Large intestine (tissue), 3 donors: ENCODE data around the gene CXCL3. TPM values are rescaled to one million over a fixed set of nuclear protein-coding genes. Genes with fewer than 3 reads are reported as not detected.

ENCODE experiments used
- DNase-seq, 2 donors: peaks; one replicate each; pipeline versions ENCODE4 v3.0.0 to v3.0.0-alpha.2; 2013
- H3K27ac ChIP-seq: one replicate; pipeline ENCODE4 v1.5.1; 2013; ENCODE audit warnings: low read length
- H3K27me3 ChIP-seq: 2 replicates; pipeline ENCODE4 v1.6.1; 2013; ENCODE audit warnings: low read length; ENCODE audit not compliant: control insufficient read depth, insufficient read depth
- H3K36me3 ChIP-seq: 2 replicates; pipeline ENCODE4 v1.6.1; 2013; ENCODE audit warnings: low read length; ENCODE audit not compliant: control insufficient read depth, insufficient read depth
- H3K4me1 ChIP-seq: one replicate; pipeline ENCODE4 v1.6.1; 2013; ENCODE audit warnings: low read length; ENCODE audit not compliant: control insufficient read depth, insufficient read depth
- H3K4me3 ChIP-seq: one replicate; pipeline ENCODE4 v1.5.1; 2013; ENCODE audit warnings: low read length
- H3K9me3 ChIP-seq: one replicate; pipeline ENCODE4 v1.6.1; 2013; ENCODE audit warnings: mild to moderate bottlenecking, low read depth, low read length, moderate library complexity; ENCODE audit not compliant: control insufficient read depth
- WGBS: methylation state at CpG from one replicate; pipeline ENCODE4 v1.1.5; 2013; ENCODE audit warnings: low lambda C conversion rate; ENCODE audit not compliant: insufficient coverage; 5-methylcytosine and 5-hydroxymethylcytosine counted together
- polyA plus RNA-seq: library from polyadenylated mRNA; unstranded; fragments of 120-200 nt; gene quantifications from one replicate; pipeline ENCODE4 v1.2.1, GENCODE V29; 2013

The CXCL3 gene
- polyA plus RNA-seq, 1 donor = 1.4 TPM

DNA sequence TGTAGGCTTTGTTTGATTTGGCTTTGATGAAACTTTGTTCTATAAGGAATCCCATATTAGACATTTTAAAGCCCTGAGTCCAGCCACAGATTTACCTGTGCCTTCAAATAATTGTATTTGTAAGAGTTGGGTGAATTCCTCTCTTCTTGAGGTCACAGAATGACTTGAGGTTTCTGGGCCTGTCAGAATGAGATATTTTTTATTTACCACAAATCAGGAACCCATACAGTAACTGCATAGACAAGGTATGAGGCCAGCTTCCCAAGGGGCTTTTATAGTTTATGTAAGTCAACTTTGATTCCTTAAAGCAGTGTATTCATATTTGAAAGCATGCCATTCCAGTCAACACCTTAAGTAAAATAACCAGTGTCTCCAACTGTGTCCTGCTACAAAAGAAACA is 29.1 kb upstream of the CXCL3 start:
- no peaks in the 10 kb centered on the region for H3K9me3 ChIP-seq
- no peak overlapping the region for H3K4me3 ChIP-seq
- H3K27me3 ChIP-seq = no peaks in the 10 kb centered on the region
- H3K27ac ChIP-seq = no peak overlapping the region
- H3K36me3 ChIP-seq = no peaks in the 10 kb centered on the region
- peaks cover 7% of the 10 kb centered on the region for H3K4me1 ChIP-seq
- DNase-seq = no peak

DNA sequence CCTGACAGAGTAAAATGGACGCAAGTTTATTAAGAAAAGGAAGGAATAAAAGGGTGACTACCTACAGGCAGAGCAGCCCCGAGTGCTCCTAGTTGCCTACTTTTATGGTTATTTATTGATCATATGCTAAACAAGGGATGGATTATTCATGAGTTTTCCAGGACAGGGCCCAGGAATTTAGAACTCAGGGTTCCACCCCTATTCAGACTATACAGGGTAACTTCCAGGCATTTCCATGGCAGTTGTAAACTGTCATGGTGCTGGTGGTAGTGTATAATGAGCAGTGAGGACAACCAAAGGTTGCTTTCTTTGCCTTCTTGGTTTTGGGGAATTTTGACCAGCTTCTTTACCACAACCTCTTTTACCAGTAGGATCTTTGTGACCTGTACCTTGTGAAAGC is 27.7 kb upstream of the CXCL3 start:
- H3K4me3 ChIP-seq = no peak overlapping the region
- peaks cover 3% of the 10 kb centered on the region for H3K9me3 ChIP-seq
- no peaks in the 10 kb centered on the region for H3K36me3 ChIP-seq
- no peak for DNase-seq
- peaks cover 13% of the 10 kb centered on the region for H3K4me1 ChIP-seq
- no peak overlapping the region for H3K27ac ChIP-seq
- H3K27me3 ChIP-seq = no peaks in the 10 kb centered on the region
- WGBS = no CpG with 5 or more reads among the region's 2 CpGs

DNA sequence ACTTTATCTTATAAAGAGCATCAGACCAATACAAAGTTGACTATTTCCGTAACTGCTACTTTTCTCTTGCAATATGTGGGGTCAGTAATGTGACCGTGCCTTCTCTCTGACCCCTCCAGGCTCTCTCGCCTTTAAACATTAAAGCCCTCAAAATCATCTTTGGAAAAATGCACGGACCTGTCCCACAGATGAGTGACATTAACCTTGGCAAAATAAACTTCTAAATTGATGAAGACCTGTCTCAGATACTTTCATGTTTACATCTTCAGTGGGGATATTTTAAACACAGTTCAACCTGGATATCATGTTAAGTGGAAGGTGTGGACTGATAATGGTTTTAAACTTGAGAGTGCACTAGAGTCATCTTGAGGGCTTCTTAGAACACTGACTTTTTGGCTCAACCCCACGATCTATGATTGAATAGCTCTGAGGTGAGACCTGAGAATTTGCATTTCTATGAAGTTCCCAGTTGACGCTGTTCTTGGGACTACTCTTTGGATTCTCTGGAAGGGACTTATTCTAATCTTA is 26.7 kb upstream of the CXCL3 start:
- Histone ChIP-seq H3K4me1 (peaks cover 13% of the 10 kb centered on the region), H3K27me3 (no peaks in the 10 kb centered on the region), H3K9me3 (peaks cover 4% of the 10 kb centered on the region), H3K27ac (no peak overlapping the region), H3K36me3 (no peaks in the 10 kb centered on the region), H3K4me3 (no peak overlapping the region)
- 100% methylated on average over 1 of the region's 6 CpGs for WGBS
- DNase-seq = no peak

DNA sequence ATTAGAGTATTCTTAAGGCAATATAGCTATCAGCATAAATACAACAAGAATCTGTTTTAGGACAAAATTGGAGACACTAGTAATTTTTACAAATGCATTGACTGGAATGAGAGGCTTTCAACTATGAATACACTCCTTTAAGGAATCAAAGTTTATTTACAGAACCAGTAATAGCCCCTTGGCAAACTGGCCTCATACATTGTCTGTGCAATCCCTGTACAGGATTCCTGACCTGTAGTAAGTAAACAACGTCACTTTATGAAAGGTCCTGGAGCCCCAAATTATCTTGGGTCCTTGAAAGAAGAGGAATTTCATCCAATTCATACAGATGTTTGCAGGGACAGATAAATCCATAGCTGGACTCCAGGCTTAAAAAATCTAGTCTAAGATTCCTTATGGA is 25.4 kb upstream of the CXCL3 start:
- WGBS = no CpG with 5 or more reads among the region's 1 CpG
- peak overlapping the region; percentile 71 for H3K27ac ChIP-seq
- peak in 1 of 2 donors; percentile 18 for DNase-seq

DNA sequence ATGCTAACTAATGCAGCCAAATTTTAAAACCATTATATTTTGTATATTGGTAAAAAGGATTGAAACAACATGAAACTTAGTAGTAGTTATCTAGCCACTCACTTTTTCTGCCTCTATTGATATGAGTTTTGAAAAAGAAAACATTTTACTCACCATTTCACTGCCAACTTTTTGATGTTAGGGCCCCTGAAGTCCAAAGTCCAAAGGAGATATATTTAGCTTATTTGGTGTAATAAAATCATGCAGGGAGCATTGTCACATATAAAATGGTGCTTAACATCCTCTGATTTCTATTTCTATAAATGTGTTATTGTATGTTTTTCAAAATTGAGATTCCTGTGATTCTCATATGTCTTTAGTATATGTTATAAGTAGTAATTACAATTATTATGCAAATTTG is 24.5 kb upstream of the CXCL3 start:
- peak overlapping the region; percentile 71 for H3K27ac ChIP-seq
- peak; percentile 28 to 77 for DNase-seq
- H3K27me3 ChIP-seq = no peaks in the 10 kb centered on the region
- no peaks in the 10 kb centered on the region for H3K36me3 ChIP-seq
- H3K9me3 ChIP-seq = peaks cover 4% of the 10 kb centered on the region
- H3K4me1 ChIP-seq = peaks cover 13% of the 10 kb centered on the region
- no peak overlapping the region for H3K4me3 ChIP-seq

More for the DNA sequence above, 25.4 kb upstream of the CXCL3 start:
- no peaks in the 10 kb centered on the region for H3K36me3 ChIP-seq
- no peaks in the 10 kb centered on the region for H3K27me3 ChIP-seq
- peaks cover 4% of the 10 kb centered on the region for H3K9me3 ChIP-seq
- no peak overlapping the region for H3K4me3 ChIP-seq
- H3K4me1 ChIP-seq = peaks cover 13% of the 10 kb centered on the region

DNA sequence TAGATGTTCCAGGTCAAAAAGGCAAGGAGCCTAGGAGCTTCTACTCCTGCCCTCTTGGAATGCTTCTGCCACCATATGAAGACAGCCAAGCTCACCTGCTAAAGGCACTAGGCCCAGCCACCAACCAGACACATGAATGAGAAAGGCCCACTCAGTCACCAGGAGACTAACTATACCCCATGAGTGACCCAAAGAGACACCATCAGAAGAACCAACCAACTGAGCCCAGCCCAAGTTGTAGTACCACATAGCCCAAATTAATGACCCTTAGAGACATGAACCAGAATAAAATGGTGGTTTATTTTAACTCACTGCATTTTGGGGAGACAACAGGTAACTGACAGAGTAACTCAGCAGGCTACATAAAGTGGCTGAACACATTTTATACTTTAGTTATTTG is 22.9 kb upstream of the CXCL3 start:
- DNase-seq = no peak
- Histone ChIP-seq H3K4me1 (peaks cover 13% of the 10 kb centered on the region), H3K4me3 (no peak overlapping the region), H3K9me3 (peaks cover 4% of the 10 kb centered on the region), H3K36me3 (no peaks in the 10 kb centered on the region), H3K27me3 (no peaks in the 10 kb centered on the region), H3K27ac (no peak overlapping the region)

DNA sequence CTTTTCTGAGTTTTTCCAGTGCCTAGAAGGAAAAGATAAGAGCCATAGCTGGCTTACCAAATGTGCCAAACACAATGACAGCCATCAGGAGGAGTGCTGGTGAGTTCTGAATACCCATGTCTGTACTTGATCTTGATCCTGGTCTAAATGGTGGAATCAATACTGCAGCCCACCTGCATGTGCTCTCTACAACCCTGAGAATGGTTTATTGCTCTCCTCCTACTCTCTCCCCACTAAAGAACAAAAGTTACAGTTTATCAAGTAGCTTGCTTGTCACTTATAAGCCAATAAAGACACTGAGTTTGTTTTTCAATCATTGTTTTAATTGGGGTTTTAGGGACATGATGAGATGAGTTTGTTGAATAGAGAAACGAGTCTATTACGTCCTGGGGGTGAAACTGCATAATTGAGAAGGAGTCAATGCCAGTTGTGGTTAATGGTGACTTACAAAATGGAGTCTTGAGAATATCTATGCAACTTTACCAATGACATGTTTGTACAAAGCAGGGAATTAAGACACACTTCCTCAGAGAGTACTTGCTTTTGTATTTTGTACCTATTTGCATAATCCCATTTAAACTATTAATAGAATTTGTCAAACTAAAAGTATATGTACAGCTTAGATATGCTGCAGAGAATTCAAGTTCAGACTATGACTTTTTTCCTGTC is 20.8 kb upstream of the CXCL3 start:
- no peak overlapping the region for H3K27ac ChIP-seq
- peaks cover 13% of the 10 kb centered on the region for H3K4me1 ChIP-seq
- WGBS = 75% methylated on average over 2 of the region's 2 CpGs
- H3K4me3 ChIP-seq = no peak overlapping the region
- H3K27me3 ChIP-seq = no peaks in the 10 kb centered on the region
- H3K36me3 ChIP-seq = no peaks in the 10 kb centered on the region
- no peak for DNase-seq
- H3K9me3 ChIP-seq = peaks cover 4% of the 10 kb centered on the region

DNA sequence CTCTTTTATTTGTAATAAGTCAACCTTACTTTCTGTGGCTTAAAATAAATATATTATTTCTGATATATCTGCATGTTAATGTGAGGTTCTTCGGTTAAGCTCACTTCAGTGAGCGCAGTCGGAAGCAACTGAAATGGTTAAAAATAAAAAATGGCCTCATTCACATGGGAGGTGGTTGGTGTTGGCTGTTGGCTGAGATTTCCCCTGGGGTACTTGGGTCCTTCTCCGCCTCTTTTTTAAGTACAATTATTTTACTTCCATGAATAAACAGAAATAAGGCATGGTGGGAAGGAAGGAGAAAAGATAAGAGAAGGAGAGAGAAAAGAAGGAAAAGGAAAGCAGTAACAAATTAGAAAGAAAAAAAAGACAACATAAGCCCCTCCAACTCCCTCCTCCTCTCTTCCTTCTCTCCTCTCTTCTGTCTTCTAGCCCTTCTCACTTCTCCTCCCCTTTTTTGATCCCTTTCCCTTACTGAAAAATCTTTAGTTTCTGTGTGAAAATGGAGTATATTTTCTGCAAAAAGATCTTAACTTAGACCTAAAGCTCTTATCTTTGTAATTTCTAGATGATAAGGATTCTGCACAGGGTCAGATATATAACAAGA is 19.7 kb upstream of the CXCL3 start:
- Histone ChIP-seq H3K9me3 (peaks cover 4% of the 10 kb centered on the region), H3K4me1 (peaks cover 7% of the 10 kb centered on the region), H3K4me3 (no peak overlapping the region), H3K36me3 (no peaks in the 10 kb centered on the region), H3K27ac (no peak overlapping the region), H3K27me3 (no peaks in the 10 kb centered on the region)
- no peak for DNase-seq
- 100% methylated on average over 3 of the region's 4 CpGs for WGBS

DNA sequence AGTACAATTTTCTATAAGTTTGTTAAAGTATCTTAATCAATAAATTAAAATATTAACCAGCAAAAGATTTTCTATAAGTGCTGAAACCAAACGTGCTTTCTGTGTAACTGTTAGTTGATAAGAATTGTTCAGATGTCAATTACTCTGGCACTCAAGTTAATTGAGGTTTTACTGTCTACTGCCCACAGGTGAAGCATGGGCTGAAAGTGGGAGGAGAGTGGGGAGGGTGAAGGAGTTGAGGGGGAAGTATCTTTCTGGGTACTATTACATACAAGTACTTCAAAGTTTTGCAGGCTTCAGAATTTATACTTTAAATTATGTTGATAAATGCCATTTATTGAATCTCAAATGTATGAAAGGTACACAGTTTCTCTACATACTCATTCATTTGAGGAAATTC is 19.1 kb upstream of the CXCL3 start:
- WGBS = no CpG with 5 or more reads among the region's 1 CpG
- H3K27ac ChIP-seq = no peak overlapping the region

DNA sequence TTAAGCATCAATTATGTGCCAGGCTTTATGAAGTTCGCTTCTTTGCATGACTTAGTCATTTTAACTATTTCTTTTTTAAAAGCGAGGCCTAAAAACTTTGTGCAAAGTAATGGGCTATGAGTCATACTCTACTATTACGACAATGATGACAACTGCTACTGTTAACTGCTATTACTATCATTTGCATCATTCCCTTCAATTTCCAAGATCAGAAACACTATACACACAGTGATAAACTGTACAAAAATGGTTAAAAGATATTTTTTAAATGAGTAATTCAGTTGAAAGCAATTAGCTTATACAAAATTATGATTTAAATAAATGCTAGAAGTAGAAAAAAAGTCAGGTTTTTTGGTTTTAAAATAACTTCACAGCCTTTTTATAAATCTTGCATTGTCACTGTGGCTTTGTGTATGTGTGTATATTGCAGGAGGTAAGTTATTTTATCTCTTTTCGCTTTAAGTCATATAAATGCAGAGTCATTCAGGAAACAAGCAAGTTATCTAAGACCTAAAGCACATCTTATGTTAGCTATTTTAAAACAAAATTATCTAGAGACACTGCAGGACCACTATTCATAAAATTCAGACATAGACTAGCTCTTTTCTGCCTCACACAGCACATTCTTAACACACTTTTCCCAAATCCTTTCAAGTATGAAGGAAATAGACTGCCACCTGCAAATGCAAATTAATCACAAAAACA is 18.5 kb upstream of the CXCL3 start:
- Histone ChIP-seq H3K4me1 (peaks cover under 1% of the 10 kb centered on the region), H3K9me3 (peaks cover 4% of the 10 kb centered on the region), H3K27ac (no peak overlapping the region), H3K4me3 (no peak overlapping the region), H3K36me3 (no peaks in the 10 kb centered on the region), H3K27me3 (no peaks in the 10 kb centered on the region)
- no peak for DNase-seq
- 90% methylated on average over 2 of the region's 4 CpGs for WGBS

More for the DNA sequence above, 19.1 kb upstream of the CXCL3 start:
- Histone ChIP-seq H3K4me3 (no peak overlapping the region), H3K9me3 (peaks cover 4% of the 10 kb centered on the region), H3K4me1 (peaks cover 6% of the 10 kb centered on the region), H3K27me3 (no peaks in the 10 kb centered on the region), H3K36me3 (no peaks in the 10 kb centered on the region)
- no peak for DNase-seq
